Thyroid gland (tissue), 4 donors: Measurements from ENCODE around the gene PLCL2.

ENCODE experiments used
- CTCF ChIP-seq, 6 experiments: fragments of 200-600 bp in 3 of 6; fragments of 450-650 bp in 3 of 6; sonication (generic) in 3 of 6; IDR thresholded peaks; one replicate each; pipeline ENCODE4 v1.5.1; 2016 to 2019; ENCODE audit warnings: antibody characterized with exemption in 6 of 6, mild to moderate bottlenecking in 2 of 6, inconsistent platforms in 1 of 6, moderate library complexity in 1 of 6
- POLR2A ChIP-seq, 2 donors: fragments of 450-650 bp; IDR thresholded peaks; one replicate each; pipeline ENCODE4 v1.6.1; 2017; ENCODE audit warnings: antibody characterized with exemption in 2 of 2, mild to moderate bottlenecking in 2 of 2, moderate library complexity in 1 of 2

- no peak for TF ChIP-seq POLR2A (IDR thresholded peaks at IDR 0.05)
- no peak for TF ChIP-seq CTCF (IDR thresholded peaks at IDR 0.05)
Observed at GRCh38 chr3:17076940-17077605, 192.3 kb downstream of the PLCL2 start.
